Lung (tissue), 12 donors: Measurements from ENCODE around the gene RAPGEF2. TPM values are rescaled to one million over a fixed set of nuclear protein-coding genes. Genes with fewer than 3 reads are reported as not detected.

ENCODE experiments used
- ATAC-seq: fragments of 200-7000 bp; cut with Tn5 transposase; one replicate; pipeline ENCODE4 v1.9.1; 2020; ENCODE audit warnings: moderate number of reproducible peaks; ENCODE audit not compliant: insufficient read depth, low FRiP score
- DNase-seq, 3 donors: peaks; one replicate each; pipeline ENCODE4 v3.0.0-alpha.2; 2013 to 2017
- H3K27ac ChIP-seq, 2 donors: one replicate each; pipeline ENCODE4 v1.5.1; 2013; ENCODE audit warnings: mild to moderate bottlenecking in 2 of 2, moderate library complexity in 2 of 2, control low read depth in 1 of 2, inconsistent platforms in 1 of 2, low read depth in 1 of 2, low read length in 1 of 2
- H3K27me3 ChIP-seq, 3 donors: one replicate each; pipeline ENCODE4 v1.5.1; 2013; ENCODE audit warnings: low read length in 2 of 3; ENCODE audit not compliant: control insufficient read depth in 3 of 3, insufficient read depth in 3 of 3
- H3K36me3 ChIP-seq, 4 donors: one replicate each; pipeline ENCODE4 v1.5.1; 2013; ENCODE audit warnings: low read length in 4 of 4, mild to moderate bottlenecking in 1 of 4, moderate library complexity in 1 of 4; ENCODE audit not compliant: control insufficient read depth in 4 of 4, insufficient read depth in 4 of 4
- H3K4me1 ChIP-seq, 5 donors: one replicate each; pipeline ENCODE4 v1.5.1; 2013; ENCODE audit warnings: low read length in 5 of 5, mild to moderate bottlenecking in 2 of 5, moderate library complexity in 1 of 5; ENCODE audit not compliant: control insufficient read depth in 5 of 5, insufficient read depth in 5 of 5
- H3K4me3 ChIP-seq: one replicate; pipeline ENCODE4 v1.5.1; 2013; ENCODE audit warnings: mild to moderate bottlenecking, control low read depth, moderate library complexity
- H3K9ac ChIP-seq, 2 donors: one replicate each; pipeline ENCODE4 v1.5.1; 2013; ENCODE audit warnings: low read length in 2 of 2, control low read depth in 1 of 2; ENCODE audit not compliant: insufficient read depth in 1 of 2
- H3K9me3 ChIP-seq, 4 donors: one replicate each; pipeline ENCODE4 v1.5.1; 2013; ENCODE audit warnings: low read length in 3 of 4, mild to moderate bottlenecking in 1 of 4, moderate library complexity in 1 of 4; ENCODE audit not compliant: control insufficient read depth in 4 of 4, insufficient read depth in 3 of 4
- CTCF ChIP-seq: IDR thresholded peaks from 2 replicates; pipeline ENCODE4 v1.5.1; 2012; ENCODE audit warnings: mild to moderate bottlenecking; ENCODE audit errors: control extremely low read depth, extremely low read depth
- WGBS, 2 donors: extraction: QIAGEN DNeasy Blood & Tissue Kit; methylation state at CpG; one replicate each; pipeline ENCODE4 v1.1.7; 2013; 5-methylcytosine and 5-hydroxymethylcytosine counted together
- polyA plus RNA-seq, 2 donors: library from polyadenylated mRNA; stranded (reverse); fragments of 200-250 nt; gene quantifications; one replicate each; pipeline ENCODE4 v1.2.1, GENCODE V29; 2013
- total RNA-seq, 2 donors: library from RNA; depleted of rRNA in 1 of 2; stranded (reverse); fragments of >200 nt in 1 of 2; gene quantifications; one replicate each; pipeline ENCODE4 v1.2.1, GENCODE V29; 2014 to 2021
- donor health status: control.
- donor health status: control.
- donor health status: Bipolar disorder and iron deficiency.
- donor health status: healthy.
- donor health status: DM: yes; HTN: yes; CAD: no.

The RAPGEF2 gene
- total and polyA plus RNA-seq, 4 donors: 8.6 to 88.7 (median 32.2) TPM

GRCh38 chr4:159266981-159267868, 164.3 kb downstream of the RAPGEF2 start:
- Histone ChIP-seq H3K27ac (peak overlapping the region; percentile 60 to 67), H3K4me3 (no peak overlapping the region), H3K27me3 (no peaks in the 10 kb centered on the region), H3K9ac (peak overlapping the region in 1 of 2 donors; percentile 67), H3K9me3 (no peaks in the 10 kb centered on the region), H3K4me1 (peaks cover 2 to 42% (median 13%) of the 10 kb centered on the region in 5 donors), H3K36me3 (peaks cover 0 to 2% (median 0%) of the 10 kb centered on the region in 4 donors)
- ATAC-seq (no peak), DNase-seq (peak; percentile 55 to 80 (median 73))
- TF ChIP-seq CTCF: no peak
- 39 to 54% methylated on average over 5 of the region's 5 CpGs for WGBS, 2 donors

- Histone ChIP-seq H3K9ac (peak overlapping the region in 1 of 2 donors; percentile 67), H3K9me3 (no peaks in the 10 kb centered on the region), H3K4me3 (no peak overlapping the region), H3K27ac (peak overlapping the region in 1 of 2 donors; percentile 66), H3K4me1 (peaks cover 2 to 44% (median 17%) of the 10 kb centered on the region in 5 donors), H3K36me3 (peaks cover 0 to 2% (median 0%) of the 10 kb centered on the region in 4 donors), H3K27me3 (no peaks in the 10 kb centered on the region)
- TF ChIP-seq CTCF: no peak
- ATAC-seq (no peak), DNase-seq (peak in 2 of 3 donors; percentile 41 to 61)
- 68 to 77% methylated on average over 5 of the region's 5 CpGs for WGBS, 2 donors
Measured at GRCh38 chr4:159267869-159268285, 165.0 kb downstream of the RAPGEF2 start.

GRCh38 chr4:159268607-159269006, 165.7 kb downstream of the RAPGEF2 start:
- whole genome bisulfite sequencing, 2 donors: 85 to 91% methylated on average over 4 of the region's 4 CpGs
- no peaks in the 10 kb centered on the region for H3K9me3 ChIP-seq
- peaks cover 0 to 2% (median 0%) of the 10 kb centered on the region in 4 donors for H3K36me3 ChIP-seq
- ATAC-seq (no peak), DNase-seq (no peak)
- H3K27me3 ChIP-seq: no peaks in the 10 kb centered on the region
- H3K9ac ChIP-seq: no peak overlapping the region
- H3K4me1 ChIP-seq: peaks cover 2 to 47% (median 20%) of the 10 kb centered on the region in 5 donors
- no peak overlapping the region for H3K27ac ChIP-seq
- H3K4me3 ChIP-seq: no peak overlapping the region
- no peak for TF ChIP-seq CTCF
